Nucleus accumbens (tissue), 56 donors: ENCODE measurements around the gene RPUSD4.

ENCODE experiments used
- DNase-seq, 56 donors: peaks; one replicate each; lab custom pipeline; 2025; lab: John Stamatoyannopoulos, UW

The RPUSD4 gene

GRCh38 chr11:126186025-126186698 is 25.3 kb downstream of the RPUSD4 start:
- no peak for DNase-seq

DNA sequence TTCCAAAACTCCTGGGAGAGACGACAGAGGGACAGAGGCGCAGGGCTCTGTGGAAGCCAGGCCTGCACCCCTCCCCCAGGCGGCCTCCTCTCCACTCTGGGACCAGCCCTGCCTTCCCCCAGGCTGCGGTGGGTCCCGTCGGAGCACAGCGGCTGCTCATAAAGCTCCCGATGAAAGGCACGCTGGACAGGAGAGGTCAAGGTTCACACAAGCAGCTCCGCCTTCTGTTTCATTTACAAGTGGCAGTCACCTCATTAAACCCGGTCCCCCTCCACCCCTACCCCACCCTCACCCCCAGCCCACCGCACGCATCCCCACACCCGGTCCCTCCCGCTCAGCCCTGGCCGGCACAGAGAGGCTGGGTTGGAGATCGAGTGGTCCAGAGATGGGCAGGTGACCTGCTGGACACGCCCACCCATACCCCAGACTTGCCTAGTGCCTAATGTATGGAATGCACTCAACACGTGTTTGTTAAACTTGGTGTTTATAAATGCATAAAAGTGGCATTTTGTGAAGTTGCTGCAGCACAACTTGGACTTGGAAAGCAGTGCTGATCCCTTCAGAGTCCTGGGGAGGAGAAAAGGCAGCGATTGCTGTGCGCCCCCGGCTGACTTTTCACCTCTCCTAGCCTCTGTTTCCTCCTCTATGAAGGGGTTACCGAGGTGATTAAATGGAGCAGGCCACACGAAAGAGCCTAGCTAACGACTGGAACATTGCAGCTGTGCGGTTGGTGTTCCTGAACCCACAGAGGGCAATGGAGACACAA is 26.0 kb downstream of the RPUSD4 start:
- DNase-seq: no peak

GRCh38 chr11:126182787-126183445 is 28.5 kb downstream of the RPUSD4 start:
- DNase-seq: no peak

DNA sequence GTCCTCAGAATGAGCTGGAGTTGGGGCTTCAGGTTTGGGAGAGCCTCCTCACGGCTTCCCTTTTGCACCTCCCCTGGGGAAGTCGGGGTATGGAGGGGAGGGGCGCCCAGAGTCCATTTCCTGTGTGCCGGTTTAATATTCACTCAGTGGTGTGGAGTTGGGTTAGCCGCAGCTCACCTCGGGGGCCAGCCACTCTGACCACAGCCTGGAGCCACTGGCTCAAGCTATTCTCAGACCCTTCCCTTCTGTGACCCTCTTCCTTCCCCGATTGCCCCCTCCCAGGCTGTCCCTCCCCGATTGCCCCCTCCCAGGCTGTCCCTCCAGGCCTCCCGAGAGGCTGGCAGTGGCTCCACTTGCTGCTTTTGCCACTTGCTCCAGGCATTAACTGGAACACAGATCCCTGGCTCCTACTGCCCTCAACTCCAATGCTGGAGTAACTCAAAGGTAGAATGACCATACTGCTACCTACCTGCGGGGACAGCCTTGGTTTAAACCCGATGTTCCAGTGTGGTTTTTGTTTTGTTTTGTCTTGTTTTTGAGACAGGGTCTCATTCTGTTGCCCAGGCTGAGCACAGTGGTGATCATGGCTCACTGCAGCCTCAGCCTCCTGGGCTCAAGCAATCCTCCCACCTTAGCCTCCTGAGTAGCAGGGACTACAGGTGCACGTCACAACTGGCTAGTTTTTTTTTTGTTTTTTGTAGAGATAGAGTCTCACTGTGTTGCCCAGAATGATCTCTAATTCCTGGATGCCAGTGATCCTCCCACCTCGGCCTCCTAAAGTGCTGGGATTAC is 29.3 kb downstream of the RPUSD4 start:
- DNase-seq: no peak

- no peak for DNase-seq
Observed at GRCh38 chr11:126176853-126177470, 34.5 kb downstream of the RPUSD4 start.

DNA sequence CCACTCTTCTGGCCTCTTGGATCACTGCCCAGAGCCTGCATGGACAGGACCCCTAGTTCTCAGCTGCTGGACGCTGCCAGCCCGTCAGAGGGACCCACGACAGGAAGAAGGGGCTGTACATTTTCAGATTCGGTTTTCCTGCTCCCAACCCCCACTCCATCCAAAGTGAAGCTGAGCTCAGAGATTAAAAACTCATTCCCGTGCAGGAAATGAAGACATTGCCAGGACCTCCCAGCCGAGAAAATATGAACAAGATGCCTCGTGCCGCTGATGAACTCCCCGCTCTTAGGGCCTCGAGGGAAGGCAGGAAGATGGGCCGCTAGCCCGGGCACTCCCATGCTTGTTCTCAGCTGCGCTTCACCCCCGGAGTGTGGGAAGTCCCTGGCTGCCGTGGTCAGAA is 36.1 kb downstream of the RPUSD4 start:
- DNase-seq: no peak

GRCh38 chr11:126174816-126175215 is 36.6 kb downstream of the RPUSD4 start:
- DNase-seq: no peak

- DNase-seq: no peak
Observed at GRCh38 chr11:126173257-126173656, 38.2 kb downstream of the RPUSD4 start.

DNA sequence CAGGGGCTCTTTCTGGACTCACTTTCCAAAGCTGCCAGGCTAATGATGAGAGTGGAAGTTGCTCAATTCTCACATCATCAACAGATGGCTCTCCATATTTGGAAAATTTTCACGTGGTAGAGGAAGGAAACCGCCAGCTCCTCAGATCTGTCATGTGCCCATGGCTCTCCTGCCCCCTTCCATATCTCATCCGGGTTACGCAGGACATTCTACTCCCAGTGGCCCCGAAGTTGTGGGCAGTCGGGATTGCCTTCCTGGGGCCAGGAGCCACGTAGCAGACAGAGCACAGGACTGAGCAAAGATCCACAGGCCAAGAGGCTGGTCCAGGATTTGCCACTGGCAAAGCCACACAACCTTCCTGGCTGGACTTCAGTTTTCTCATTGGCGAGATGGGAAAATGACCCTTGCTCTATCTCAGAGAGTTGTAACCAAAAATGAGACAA is 38.8 kb downstream of the RPUSD4 start:
- no peak for DNase-seq

DNA sequence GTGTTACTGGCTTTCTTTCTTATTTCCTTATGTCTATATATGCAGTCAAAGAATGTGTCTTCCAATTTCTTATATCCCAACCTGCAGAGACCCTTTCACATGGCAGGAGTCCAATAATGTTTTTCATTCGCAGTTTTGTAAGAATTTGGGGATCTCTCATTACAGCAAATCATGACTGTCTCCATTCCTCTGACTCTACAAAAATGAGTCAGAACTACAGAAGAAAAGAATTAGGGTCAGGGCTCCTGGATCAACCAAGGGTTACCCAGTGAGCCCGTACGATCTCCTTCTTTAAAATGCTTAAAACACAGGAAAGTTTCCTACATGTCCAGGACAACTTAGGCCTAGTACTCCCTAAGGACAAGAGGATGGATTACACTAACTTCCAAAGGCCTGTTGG is 42.2 kb downstream of the RPUSD4 start:
- no peak for DNase-seq

DNA sequence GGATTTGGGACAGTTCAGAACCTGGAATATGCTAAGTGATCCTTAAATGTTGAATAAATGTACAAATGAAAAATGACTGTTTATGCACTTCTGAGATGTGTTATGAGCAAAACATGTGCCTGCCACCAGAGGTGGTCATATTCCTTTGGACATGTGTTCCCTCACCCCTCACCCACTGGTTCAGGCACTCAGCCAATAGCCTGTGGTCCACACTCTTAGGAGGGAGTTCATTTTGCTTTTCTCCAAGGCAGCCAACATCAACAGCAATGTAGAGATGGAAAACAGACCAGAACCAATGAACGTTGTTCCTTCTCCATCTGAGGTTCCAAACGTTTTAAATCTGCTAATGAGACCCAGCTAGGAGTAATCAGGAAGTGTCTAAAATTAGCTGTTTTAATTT is 44.0 kb downstream of the RPUSD4 start:
- no peak for DNase-seq

GRCh38 chr11:126166413-126166812 is 45.0 kb downstream of the RPUSD4 start:
- no peak for DNase-seq

DNA sequence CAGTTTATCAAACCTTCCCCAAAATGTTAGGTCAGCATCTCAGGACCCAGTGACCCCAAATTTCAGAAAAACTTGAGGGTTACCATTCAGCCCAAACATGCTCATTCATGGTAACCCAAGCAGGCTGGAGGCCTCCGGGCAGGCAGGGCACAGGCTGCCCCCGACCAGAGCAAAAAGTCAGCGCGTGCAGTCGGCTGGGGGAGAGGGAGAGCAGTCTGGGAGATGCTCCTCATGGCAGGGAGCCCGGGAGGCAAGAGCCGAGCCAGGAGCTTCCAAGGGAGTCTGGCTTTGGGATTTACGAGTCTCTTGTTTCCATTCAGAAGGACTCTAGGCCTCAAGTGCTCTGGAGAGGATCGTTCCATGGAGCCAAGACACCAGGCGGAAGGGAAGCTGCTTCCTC is 45.7 kb downstream of the RPUSD4 start:
- no peak for DNase-seq

DNA sequence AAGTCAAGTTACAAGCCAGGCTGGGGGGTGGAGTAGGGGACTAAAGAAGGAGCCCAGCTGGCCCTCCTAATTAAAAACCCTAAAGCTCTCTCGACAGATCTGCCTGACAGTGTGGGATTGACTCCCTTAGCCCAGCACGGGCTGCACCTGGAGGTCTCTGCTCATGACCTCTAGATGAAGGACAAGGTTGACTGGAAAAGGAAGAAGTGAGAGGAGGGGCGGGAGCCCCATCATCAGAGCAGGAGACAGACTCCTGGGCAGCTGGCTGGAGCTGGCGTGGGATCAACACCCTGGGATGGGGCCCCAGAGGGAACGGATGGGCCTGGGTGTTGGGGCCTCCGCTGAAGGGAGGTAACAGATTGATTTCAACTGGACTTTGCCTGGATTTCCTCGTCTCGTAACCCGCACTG is 46.1 kb downstream of the RPUSD4 start:
- DNase-seq: no peak

DNA sequence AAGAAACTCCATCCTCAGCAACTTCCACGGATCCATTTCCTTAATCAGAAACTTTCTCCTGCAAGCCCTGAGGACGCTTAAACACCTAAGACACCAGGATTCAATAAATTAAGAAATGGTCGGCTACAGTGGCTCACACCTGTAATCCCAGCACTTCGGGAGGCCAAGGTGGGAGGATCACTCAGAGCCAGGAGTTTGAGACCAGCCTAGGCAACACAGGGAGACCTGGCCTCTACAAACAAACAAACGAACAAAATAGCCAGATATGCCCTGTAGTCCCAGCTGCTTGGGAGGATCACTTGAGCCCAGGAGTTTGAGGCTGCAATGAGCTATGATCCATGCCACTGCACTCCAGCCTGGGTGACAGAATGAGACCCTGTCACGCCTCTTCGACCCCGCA is 46.7 kb downstream of the RPUSD4 start:
- DNase-seq: no peak

- DNase-seq: no peak
Observed at GRCh38 chr11:126163779-126164178, 47.7 kb downstream of the RPUSD4 start.

- peak in 5 of 56 donors; percentile 7 to 36 (median 12) for DNase-seq
Observed at GRCh38 chr11:126163074-126163700, 48.3 kb downstream of the RPUSD4 start.

DNA sequence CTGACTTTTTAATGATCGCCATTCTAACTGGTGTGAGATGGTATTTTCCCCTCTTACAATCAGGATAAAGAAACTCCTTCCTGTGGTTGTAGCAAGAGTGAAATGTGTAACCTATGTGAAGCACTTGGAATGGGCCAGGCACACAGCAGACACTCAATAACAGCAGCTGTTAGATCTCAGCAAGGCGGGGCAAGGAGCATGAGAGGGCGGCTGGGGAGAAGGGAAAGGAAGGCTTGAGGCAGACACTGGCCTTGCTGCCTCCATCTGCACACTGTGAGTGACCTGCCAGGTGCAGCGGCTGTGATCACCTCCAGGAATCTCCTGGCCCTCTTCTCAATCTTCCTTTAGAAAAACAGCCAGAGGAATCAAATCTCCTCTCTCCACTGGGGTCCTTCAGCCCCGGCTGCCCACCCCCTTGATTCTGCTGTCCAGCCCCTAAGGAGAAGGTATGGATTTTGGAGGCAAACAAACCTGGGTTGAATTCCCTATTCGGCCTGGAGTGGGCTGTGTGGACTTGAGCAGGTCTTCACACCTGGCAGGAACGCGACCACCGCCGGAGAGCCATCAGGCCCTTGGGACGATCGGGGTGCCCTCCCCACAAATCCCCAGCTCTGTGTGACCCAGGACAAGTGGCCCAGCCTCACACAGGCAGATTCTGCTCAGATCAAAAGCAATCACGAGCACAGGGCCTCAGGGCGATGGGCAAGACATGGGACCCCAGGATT is 49.0 kb downstream of the RPUSD4 start:
- no peak for DNase-seq

GRCh38 chr11:126161023-126161391 is 50.4 kb downstream of the RPUSD4 start:
- no peak for DNase-seq
